Duodenal mucosa (tissue), 2 donors: ENCODE results near the gene LFNG.
A peak's percentile ranks its signal among the peaks of the same experiment; 100 is the strongest.

Source experiments
- H3K27ac ChIP-seq: one replicate; pipeline ENCODE4 v1.7.0; 2013; ENCODE audit warnings: low read depth, low read length
- H3K27me3 ChIP-seq, 2 donors: one replicate each; pipeline ENCODE4 v1.7.0; 2013; ENCODE audit warnings: low read length in 2 of 2, control low read depth in 1 of 2; ENCODE audit not compliant: insufficient read depth in 2 of 2, control insufficient read depth in 1 of 2
- H3K36me3 ChIP-seq, 2 donors: one replicate each; pipeline ENCODE4 v1.7.0; 2013; ENCODE audit warnings: low read length in 2 of 2, control low read depth in 1 of 2; ENCODE audit not compliant: insufficient read depth in 2 of 2, control insufficient read depth in 1 of 2
- H3K4me1 ChIP-seq, 2 donors: one replicate each; pipeline ENCODE4 v1.7.0; 2013; ENCODE audit warnings: low read length in 2 of 2, control low read depth in 1 of 2; ENCODE audit not compliant: insufficient read depth in 2 of 2, control insufficient read depth in 1 of 2
- H3K4me3 ChIP-seq, 2 donors: one replicate each; pipeline ENCODE4 v1.7.0; 2013; ENCODE audit warnings: low read length in 2 of 2, low read depth in 1 of 2
- H3K9ac ChIP-seq, 2 donors: one replicate each; pipeline ENCODE4 v1.7.0; 2013; ENCODE audit warnings: low read length in 2 of 2, low read depth in 1 of 2
- H3K9me3 ChIP-seq, 2 donors: one replicate each; pipeline ENCODE4 v1.7.0; 2013; ENCODE audit warnings: low read length in 2 of 2, control low read depth in 1 of 2; ENCODE audit not compliant: control insufficient read depth in 1 of 2

Gene LFNG

DNA sequence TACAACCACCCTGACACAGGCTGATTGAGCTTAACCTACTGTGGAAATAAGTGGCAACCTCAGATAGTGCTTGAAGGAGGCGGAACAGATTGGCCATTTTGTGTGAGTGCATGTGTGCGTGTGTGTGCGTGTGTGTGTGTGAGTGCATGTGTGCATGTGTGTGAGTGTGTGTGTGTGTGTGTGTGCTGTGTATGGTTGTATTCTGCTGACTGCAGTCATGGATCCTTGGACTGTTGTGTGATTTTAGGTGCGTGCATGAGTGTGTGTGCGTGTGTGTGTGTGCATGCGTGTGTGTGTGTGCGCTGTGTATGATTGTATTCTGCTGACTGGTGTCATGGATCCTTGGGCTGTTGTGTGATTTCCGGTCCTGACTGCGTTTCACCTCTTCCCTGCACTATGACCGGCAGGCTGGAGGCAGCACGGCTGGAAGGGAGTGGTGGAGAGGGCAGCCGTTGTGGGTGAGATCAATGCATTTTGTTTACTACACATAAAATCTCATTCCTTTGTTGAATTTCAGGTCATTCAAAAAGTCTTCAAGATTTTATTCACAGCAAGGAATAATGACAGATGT, 45.5 kb downstream of the LFNG start:
- Histone ChIP-seq H3K9ac (peak overlapping the region in 1 of 2 donors; percentile 7), H3K9me3 (no peaks in the 10 kb centered on the region), H3K27ac (no peak overlapping the region), H3K4me1 (peaks cover 30% of the 10 kb centered on the region in 2 donors), H3K27me3 (no peaks in the 10 kb centered on the region), H3K36me3 (peaks cover 0 to 8% of the 10 kb centered on the region in 2 donors), H3K4me3 (peak overlapping the region in 1 of 2 donors; percentile 22)

DNA sequence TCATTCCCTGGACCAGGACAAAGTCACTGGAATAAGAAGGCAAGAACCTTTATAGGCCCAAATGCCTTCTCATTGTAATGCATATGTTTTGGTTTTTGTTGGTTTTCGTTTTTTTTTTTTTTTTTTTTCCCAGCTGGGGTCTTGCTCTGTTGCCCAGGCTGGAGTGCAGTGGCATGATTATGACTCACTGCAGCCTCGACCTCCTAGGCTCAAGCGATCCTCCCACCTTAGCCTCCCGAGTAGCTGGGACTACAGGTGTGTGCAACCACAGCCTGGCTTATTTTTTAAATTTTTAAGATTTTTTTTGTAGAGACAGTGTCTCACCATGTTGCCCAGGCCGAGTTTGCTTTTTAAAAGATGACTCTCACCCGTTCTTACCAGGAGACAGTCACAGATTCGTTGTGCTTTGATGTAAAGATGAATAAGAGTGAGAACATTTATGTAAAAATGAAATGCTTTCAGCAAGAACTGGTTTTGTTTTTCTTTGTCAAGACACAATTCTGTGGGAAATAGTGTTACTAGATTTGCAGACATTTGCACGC, 46.8 kb downstream of the LFNG start:
- Histone ChIP-seq H3K27me3 (no peaks in the 10 kb centered on the region), H3K36me3 (peaks cover under 1 to 8% of the 10 kb centered on the region in 2 donors), H3K4me3 (no peak overlapping the region), H3K27ac (no peak overlapping the region), H3K9me3 (no peaks in the 10 kb centered on the region), H3K9ac (no peak overlapping the region), H3K4me1 (peaks cover 29% of the 10 kb centered on the region in 2 donors)

DNA sequence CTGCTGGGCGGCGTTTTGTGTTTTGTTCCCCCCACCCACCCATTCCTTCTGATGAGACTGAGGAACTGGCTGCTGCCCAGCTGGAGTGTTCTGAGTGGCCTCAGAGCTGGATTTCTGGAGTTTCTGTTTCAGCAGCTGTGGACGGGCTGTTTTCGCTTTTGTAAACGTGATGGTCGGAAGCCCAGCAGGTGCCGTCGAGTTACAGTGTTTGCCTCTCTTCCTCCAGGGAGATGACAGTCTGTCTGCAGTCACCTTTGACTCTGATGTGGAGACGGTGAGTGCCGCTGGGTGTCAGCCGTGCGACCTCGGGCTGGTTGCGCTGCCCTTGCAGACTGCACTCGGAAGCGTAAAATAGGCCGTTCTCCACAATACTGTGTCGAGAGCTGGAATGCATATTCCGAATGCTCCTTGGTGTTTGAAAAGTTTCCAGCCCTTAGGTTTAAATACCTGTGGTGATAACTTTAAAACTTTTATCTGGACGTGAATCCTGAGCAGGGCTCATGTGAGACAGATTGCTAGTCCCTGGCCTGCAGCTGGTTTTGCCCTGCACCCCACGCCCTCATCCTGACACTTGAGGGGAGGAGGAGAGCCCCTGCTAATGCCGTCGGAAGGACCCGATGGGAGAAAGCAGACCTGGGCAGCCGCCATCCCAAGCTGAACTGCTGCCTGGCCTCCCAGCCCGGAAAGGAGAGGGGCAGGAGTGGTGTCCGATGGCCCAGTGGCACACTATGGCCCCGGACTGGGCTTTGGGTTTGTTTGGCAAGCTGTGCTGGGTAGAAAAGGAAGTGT, 47.5 kb downstream of the LFNG start:
- peaks cover 35 to 36% of the 10 kb centered on the region in 2 donors for H3K4me1 ChIP-seq
- H3K9ac ChIP-seq, result no peak overlapping the region
- no peaks in the 10 kb centered on the region for H3K9me3 ChIP-seq
- H3K27me3 ChIP-seq, result no peaks in the 10 kb centered on the region
- no peak overlapping the region for H3K27ac ChIP-seq
- peak overlapping the region in 1 of 2 donors; percentile 36 for H3K4me3 ChIP-seq
- peaks cover 3 to 10% of the 10 kb centered on the region in 2 donors for H3K36me3 ChIP-seq

DNA sequence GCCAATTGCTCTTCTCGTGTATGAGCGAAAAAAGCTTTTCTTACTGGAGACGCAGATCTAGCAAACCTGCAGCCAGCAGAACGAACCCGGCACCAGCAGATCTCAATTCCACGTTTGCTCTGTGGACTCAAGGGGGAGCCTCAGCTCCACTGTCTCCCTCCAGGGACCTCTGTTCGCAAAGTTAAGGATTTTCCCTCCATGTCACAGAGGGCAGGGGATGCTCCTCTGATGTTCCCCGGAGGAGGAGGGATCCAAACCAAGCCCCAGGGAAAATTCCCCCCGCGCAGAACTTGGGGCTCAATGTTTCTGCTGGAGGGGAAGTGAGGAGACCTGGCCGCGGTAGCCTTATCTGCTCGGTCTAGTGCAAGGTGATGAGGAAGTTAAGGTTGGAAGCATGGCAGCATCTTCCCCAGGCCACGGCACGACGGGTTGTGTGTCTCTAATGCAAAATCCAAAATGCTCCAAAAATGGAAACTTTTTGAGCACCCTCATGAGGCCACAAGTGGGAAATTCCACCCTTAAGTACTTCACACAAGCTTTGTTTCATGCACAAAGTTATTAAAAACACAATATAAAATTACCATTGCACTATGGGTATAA, 48.2 kb downstream of the LFNG start:
- Histone ChIP-seq H3K4me1 (peaks cover 39 to 41% of the 10 kb centered on the region in 2 donors), H3K27me3 (no peaks in the 10 kb centered on the region), H3K36me3 (peaks cover 3 to 13% of the 10 kb centered on the region in 2 donors), H3K27ac (no peak overlapping the region), H3K9ac (no peak overlapping the region), H3K4me3 (no peak overlapping the region), H3K9me3 (no peaks in the 10 kb centered on the region)

DNA sequence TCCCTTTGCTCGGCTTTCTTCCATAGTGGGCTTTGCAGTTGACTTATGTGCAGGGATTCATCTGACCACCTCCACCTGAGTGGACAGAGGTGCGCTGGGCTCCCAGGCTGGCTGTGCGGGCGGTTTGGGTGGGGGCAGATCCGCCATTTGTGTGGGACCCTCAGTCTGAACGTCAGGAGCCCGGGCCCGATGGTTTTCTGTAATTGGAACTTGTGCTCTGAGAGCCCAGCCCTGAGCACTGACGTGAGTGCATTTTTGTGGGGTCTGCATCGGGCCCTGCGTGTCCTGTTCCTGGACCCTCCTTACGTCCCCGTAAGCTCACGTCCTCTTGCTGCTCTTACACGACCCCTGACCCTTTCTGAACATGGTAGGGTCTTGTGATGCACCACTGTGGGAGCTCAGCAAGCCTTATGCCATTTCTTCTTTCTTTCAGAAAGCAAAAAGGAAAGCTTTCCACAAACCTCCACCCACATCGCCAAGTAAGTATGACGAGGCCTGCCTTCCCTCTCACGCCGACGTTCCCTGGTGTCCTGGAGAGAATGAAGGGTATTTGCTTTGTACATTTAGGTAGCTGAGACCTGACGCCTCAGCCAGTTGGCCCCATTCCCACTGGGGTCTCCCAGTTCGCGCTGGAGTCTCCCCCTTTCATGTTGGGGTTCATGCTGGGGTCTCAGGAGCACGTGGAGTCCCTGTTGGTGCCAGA, 49.1 kb downstream of the LFNG start:
- no peak overlapping the region for H3K27ac ChIP-seq
- H3K9me3 ChIP-seq, result no peaks in the 10 kb centered on the region
- H3K36me3 ChIP-seq, result peaks cover 7 to 16% of the 10 kb centered on the region in 2 donors
- no peak overlapping the region for H3K4me3 ChIP-seq
- H3K9ac ChIP-seq, result no peak overlapping the region
- peaks cover 39 to 44% of the 10 kb centered on the region in 2 donors for H3K4me1 ChIP-seq
- no peaks in the 10 kb centered on the region for H3K27me3 ChIP-seq

DNA sequence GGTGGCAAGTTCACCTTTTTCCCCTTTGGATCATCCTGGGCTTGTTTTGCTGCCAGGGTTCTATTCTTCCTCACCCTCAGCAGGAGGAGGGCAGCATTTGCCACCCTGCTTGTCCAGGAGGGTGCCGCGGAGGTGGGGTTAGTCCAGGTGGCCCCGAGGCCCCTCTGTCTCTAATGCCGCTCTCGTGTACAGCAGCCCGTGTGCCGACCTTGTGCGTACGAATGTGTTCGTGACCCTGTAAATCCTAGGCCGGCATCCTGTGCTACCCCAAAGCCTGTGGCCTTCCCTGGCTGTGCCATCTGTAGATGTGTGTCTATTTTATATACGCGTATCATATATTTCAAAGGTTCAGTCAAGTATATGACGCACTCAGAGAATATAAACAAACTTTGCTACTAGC, 49.8 kb downstream of the LFNG start:
- Histone ChIP-seq H3K27me3 (no peaks in the 10 kb centered on the region), H3K4me3 (no peak overlapping the region), H3K4me1 (peaks cover 39 to 44% of the 10 kb centered on the region in 2 donors), H3K27ac (no peak overlapping the region), H3K9me3 (no peaks in the 10 kb centered on the region), H3K36me3 (peaks cover 14 to 24% of the 10 kb centered on the region in 2 donors), H3K9ac (no peak overlapping the region)

DNA sequence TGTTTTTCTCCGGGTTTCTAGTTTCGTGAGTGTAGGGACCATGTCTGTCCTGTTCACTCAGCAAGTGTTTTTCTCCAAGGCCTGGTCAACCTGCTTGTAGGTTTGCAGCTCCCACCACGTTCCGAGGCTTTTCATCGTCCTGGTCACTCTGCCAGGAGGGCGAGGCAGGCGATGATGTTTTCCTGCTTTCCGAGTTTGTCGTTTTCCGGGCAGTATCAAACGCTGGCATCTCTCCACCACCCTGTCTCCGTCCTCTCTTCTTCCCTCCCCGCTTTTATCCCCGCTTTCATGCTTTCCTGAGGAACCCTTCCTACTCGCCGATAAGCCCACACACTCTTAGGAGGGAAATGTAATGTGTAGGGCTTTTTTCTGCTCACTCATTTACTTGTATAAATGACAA, 50.4 kb downstream of the LFNG start:
- Histone ChIP-seq H3K4me3 (no peak overlapping the region), H3K9ac (no peak overlapping the region), H3K4me1 (peaks cover 35 to 39% of the 10 kb centered on the region in 2 donors), H3K27me3 (no peaks in the 10 kb centered on the region), H3K9me3 (no peaks in the 10 kb centered on the region), H3K27ac (no peak overlapping the region), H3K36me3 (peaks cover 20 to 26% of the 10 kb centered on the region in 2 donors)

DNA sequence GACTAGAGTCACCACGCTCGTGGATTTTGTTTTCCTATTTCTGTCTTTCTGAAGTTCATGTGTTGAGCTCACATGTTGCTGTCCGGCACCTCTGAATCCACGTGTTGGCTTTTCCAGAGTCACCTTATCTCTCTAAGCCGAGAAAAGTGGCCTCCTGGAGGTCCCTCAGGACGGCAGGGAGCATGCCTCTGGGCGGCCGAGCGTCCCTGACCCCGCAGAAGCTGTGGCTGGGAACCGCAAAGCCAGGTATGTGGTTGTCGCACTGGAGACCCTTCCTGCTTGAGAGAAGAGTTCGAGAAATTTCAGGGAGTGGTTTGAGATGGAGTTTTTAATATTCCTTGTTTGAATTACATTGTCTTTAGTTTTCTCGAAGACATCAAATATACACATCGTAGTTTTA, 51.8 kb downstream of the LFNG start:
- H3K36me3 ChIP-seq, result peaks cover 20 to 37% of the 10 kb centered on the region in 2 donors
- H3K4me3 ChIP-seq, result no peak overlapping the region
- H3K27me3 ChIP-seq, result no peaks in the 10 kb centered on the region
- peaks cover 26 to 27% of the 10 kb centered on the region in 2 donors for H3K4me1 ChIP-seq
- H3K9ac ChIP-seq, result no peak overlapping the region
- no peak overlapping the region for H3K27ac ChIP-seq
- H3K9me3 ChIP-seq, result no peaks in the 10 kb centered on the region

DNA sequence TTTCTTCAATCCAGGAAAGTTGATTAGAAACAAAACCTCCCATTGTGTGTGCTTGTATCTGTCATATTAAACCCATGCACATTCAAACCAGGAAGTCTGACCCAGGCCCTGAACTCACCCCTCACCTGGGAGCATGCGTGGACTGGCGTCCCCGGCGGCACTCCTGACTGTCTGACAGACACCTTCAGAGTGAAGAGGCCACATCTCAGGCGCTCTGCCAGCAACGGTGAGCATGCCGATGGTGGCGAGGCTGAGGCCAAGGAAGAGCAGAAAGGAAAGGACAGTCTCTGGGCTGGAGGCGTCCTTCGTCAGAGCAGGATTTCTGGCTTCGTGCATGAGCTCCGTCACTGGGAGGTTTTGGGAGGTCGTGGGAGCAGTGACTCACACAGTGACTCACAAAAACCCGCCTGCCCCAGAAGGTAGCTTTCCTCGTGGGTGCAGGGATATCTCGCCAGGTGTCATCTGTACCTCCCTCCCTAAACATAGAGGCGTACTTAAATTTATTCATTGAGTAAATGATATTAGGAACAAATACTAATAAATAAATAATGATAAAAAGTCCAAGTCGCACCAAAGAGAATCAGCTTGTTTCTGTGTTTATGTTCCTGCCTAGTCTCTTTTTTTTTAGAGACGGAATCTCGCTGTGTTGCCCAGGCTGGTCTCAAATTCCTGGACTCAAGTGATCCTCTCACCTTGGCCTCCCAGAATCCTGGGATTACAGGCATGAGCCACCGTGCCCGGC, 52.7 kb downstream of the LFNG start:
- Histone ChIP-seq H3K9ac (peak overlapping the region in 1 of 2 donors; percentile 45), H3K27me3 (no peaks in the 10 kb centered on the region), H3K4me3 (peak overlapping the region in 1 of 2 donors; percentile 50), H3K27ac (no peak overlapping the region), H3K4me1 (peaks cover 20 to 23% of the 10 kb centered on the region in 2 donors), H3K36me3 (peaks cover 20 to 44% of the 10 kb centered on the region in 2 donors), H3K9me3 (no peaks in the 10 kb centered on the region)
